Choroid plexus epithelial cell (primary cell): ENCODE results near the gene PMP22.

Experiments used
- DNase-seq: peaks from one replicate; pipeline ENCODE4 v3.0.0-alpha.2; 2010; ENCODE audit warnings: low read depth
- H3K4me3 ChIP-seq: 2 replicates; pipeline ENCODE4 v1.5.1; 2011; ENCODE audit warnings: low read depth, mild to moderate bottlenecking, control low read depth, low read length, moderate library complexity
- CTCF ChIP-seq: conservative IDR thresholded peaks from 2 replicates; pipeline ENCODE4 v1.5.1; 2011; ENCODE audit warnings: low read depth, mild to moderate bottlenecking, control low read depth, inconsistent platforms, low read length, moderate library complexity

The PMP22 gene

GRCh38 chr17:15281909-15282308, 16.8 kb upstream of the PMP22 start:
- no peak for TF ChIP-seq CTCF
- no peak overlapping the region for H3K4me3 ChIP-seq
- no peak for DNase-seq

DNA sequence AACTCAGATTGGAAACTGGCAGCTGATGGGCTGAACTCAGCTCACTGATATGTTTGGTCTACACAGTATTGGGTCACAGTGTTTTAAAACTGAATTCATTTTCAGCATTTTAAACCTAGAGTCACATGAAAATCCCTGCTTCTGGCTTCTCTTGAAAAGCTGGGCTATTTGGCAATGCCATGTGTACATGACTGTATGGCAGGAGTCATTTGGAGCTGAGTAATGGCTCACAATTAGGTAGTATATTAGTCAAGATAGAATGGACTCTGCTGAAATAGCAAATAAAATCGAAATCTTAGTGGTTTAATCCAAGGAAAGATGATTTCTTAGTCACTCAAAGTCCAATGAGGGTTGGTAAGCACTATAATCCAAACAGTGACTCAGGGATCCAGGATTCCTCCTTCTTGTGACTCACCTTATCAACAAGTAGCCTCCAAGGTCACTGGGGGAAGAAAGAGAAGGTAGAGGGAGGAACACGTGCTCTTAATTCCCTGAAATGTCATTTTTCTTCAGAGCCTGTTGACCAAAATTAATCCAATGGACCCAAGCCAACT, 13.9 kb upstream of the PMP22 start:
- H3K4me3 ChIP-seq, result no peak overlapping the region
- DNase-seq, result peak; percentile 59
- TF ChIP-seq CTCF, result no peak

GRCh38 chr17:15278380-15278779, 13.3 kb upstream of the PMP22 start:
- no peak for TF ChIP-seq CTCF
- H3K4me3 ChIP-seq, result no peak overlapping the region
- DNase-seq, result no peak

DNA sequence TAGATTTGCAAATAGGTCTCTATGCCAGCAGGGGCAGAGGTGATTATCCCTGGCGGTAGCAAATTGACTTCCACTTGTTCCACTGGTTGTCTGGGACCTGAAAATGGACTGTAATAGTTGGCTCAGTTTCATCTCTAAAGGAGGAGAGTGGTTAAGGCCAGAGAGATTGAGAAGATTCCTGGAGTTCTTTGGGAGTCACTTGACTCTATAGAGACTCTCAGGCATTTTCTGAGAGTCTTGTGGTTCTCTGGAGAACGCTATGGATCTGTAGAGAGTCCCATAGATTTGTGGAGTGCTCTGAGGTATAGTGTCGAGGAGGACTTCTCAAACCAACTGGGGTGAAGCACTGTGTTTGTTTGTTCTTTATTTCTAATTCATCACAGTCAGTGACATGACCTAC, 8.9 kb upstream of the PMP22 start:
- no peak overlapping the region for H3K4me3 ChIP-seq
- peak; percentile 43 for DNase-seq
- no peak for TF ChIP-seq CTCF

- TF ChIP-seq CTCF, result no peak
- no peak overlapping the region for H3K4me3 ChIP-seq
- peak; percentile 98 for DNase-seq
Measured at GRCh38 chr17:15273141-15273793, 8.1 kb upstream of the PMP22 start.

DNA sequence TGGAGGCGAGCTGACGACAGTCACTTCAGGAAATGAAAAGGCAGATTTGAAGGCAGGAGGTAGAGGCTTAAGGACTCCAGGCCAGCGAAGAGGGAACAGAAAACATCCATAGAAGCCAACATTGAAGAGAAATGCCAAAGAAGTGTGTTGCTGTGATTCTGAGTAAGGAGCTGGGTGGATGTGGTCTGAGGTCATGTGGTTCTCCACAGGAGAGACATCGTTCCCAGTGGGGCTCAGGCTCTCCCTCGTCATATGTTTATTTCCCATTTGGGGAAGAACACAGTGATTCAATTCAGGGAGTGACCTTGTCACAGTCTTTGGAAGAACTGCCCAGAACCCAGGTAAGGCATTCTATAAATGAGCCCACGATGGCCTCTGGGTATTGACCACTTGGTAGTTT, 6.6 kb upstream of the PMP22 start:
- TF ChIP-seq CTCF, result no peak

GRCh38 chr17:15270628-15271381, 5.7 kb upstream of the PMP22 start:
- DNase-seq, result no peak
- TF ChIP-seq CTCF, result no peak
- H3K4me3 ChIP-seq, result no peak overlapping the region

More for the DNA sequence above, 6.6 kb upstream of the PMP22 start:
- DNase-seq, result peak; percentile 84
- no peak overlapping the region for H3K4me3 ChIP-seq
